Endothelial cell of umbilical vein (primary cell): ENCODE measurements around the gene AACS. TPM values are rescaled to one million over a fixed set of nuclear protein-coding genes. Genes with fewer than 3 reads are reported as not detected.

Experiments used
- BruUV-seq: library from RNA; stranded (reverse); fragments of 400-500 nt; replicated peaks from 2 replicates; lab custom pipeline; 2021; lab: Mats Ljungman, UMichigan
- CTCF ChIA-PET: fragments of 300-600, 350-600 bp; sonication (Branson Sonifier 250); formaldehyde crosslinking; loops from one replicate; lab custom pipeline; 2021; ENCODE audit warnings: antibody characterized with exemption, inconsistent platforms; lab: Charles Lee
- POLR2A ChIA-PET: fragments of 300-600, 350-600 bp; sonication (Branson Sonifier 250); formaldehyde crosslinking; loops from one replicate; lab custom pipeline; 2021; ENCODE audit warnings: antibody characterized with exemption, inconsistent platforms; lab: Charles Lee
- DNase-seq: peaks from one replicate; pipeline ENCODE4 v3.0.0-alpha.2; 2011; ENCODE audit warnings: low read depth, low spot score
- FAIRE-seq: peaks from 2 replicates; lab custom pipeline; 2011; peaks lifted over from hg19 to GRCh38; lab: Jason Lieb, UNC
- H2AFZ ChIP-seq: 2 replicates; pipeline ENCODE4 v1.6.0; 2012; ENCODE audit warnings: low read depth, low read length, control low read depth, inconsistent platforms
- H3K27ac ChIP-seq: 2 replicates; pipeline ENCODE4 v1.5.1; 2011; ENCODE audit warnings: low read depth, mild to moderate bottlenecking, control low read depth, low read length, moderate library complexity; ENCODE audit not compliant: insufficient read depth
- H3K27me3 ChIP-seq, 2 experiments: 2 replicates each; pipeline versions ENCODE4 v1.6.0 to v1.6.1; 2011; ENCODE audit warnings: low read length in 2 of 2, mixed read lengths in 1 of 2; ENCODE audit not compliant: control insufficient read depth in 2 of 2, insufficient read depth in 2 of 2
- H3K36me3 ChIP-seq, 2 experiments: 2 replicates in 1 of 2; 3 replicates in 1 of 2; pipeline ENCODE4 v1.5.1; 2011; ENCODE audit warnings: low read length in 2 of 2, mild to moderate bottlenecking in 1 of 2, moderate library complexity in 1 of 2; ENCODE audit not compliant: control insufficient read depth in 2 of 2, insufficient read depth in 2 of 2; ENCODE audit errors: extremely low read depth in 1 of 2
- H3K4me1 ChIP-seq: 3 replicates; pipeline ENCODE4 v1.5.1; 2011; ENCODE audit warnings: mild to moderate bottlenecking, low read length; ENCODE audit not compliant: control insufficient read depth, insufficient read depth; ENCODE audit errors: extremely low read depth
- H3K4me2 ChIP-seq: 2 replicates; pipeline ENCODE4 v1.6.1; 2011; ENCODE audit warnings: low read length, control low read depth, mixed read lengths; ENCODE audit not compliant: insufficient read depth
- H3K4me3 ChIP-seq, 3 experiments: fragments of 200-600 bp in 1 of 3; sonication (generic), shearing (Covaris generic) in 1 of 3; replicated peaks in 1 of 3; 2 replicates each; pipeline ENCODE4 v1.5.1; 2011 to 2016; ENCODE audit warnings: control low read depth in 3 of 3, low read length in 3 of 3, mild to moderate bottlenecking in 2 of 3, inconsistent platforms in 1 of 3, low read depth in 1 of 3, moderate library complexity in 1 of 3; ENCODE audit not compliant: insufficient read depth in 1 of 3
- H3K79me2 ChIP-seq: 2 replicates; pipeline ENCODE4 v1.6.0; 2012; ENCODE audit warnings: low read length, inconsistent platforms; ENCODE audit not compliant: control insufficient read depth, insufficient read depth
- H3K9ac ChIP-seq: replicated peaks from 2 replicates; pipeline ENCODE3; 2011; ENCODE audit warnings: low read length, control low read depth; ENCODE audit not compliant: insufficient read depth; ENCODE audit errors: extremely low read depth
- H3K9me1 ChIP-seq: replicated peaks from 3 replicates; pipeline ENCODE4 v1.6.0; 2011; ENCODE audit warnings: mild to moderate bottlenecking, low read length; ENCODE audit not compliant: control insufficient read depth, insufficient read depth; ENCODE audit errors: extremely low read depth
- H3K9me3 ChIP-seq: replicated peaks from 2 replicates; pipeline ENCODE4 v1.5.1; 2012; ENCODE audit warnings: low read length, inconsistent platforms; ENCODE audit not compliant: control insufficient read depth, insufficient read depth
- H4K20me1 ChIP-seq: replicated peaks from 2 replicates; pipeline ENCODE3; 2011; ENCODE audit warnings: mild to moderate bottlenecking, low read length; ENCODE audit not compliant: control insufficient read depth, insufficient read depth; ENCODE audit errors: extremely low read depth
- EZH2 ChIP-seq: IDR thresholded peaks from 2 replicates; pipeline ENCODE4 v1.6.1; 2012; ENCODE audit warnings: borderline replicate concordance, low read depth, mild to moderate bottlenecking, moderate library complexity, low read length, inconsistent platforms; ENCODE audit not compliant: severe bottlenecking
- FOS ChIP-seq: IDR thresholded peaks from 2 replicates; pipeline ENCODE4 v1.6.1; 2011; ENCODE audit warnings: mild to moderate bottlenecking, low read length, moderate library complexity, borderline replicate concordance; ENCODE audit not compliant: insufficient read depth
- JUN ChIP-seq: IDR thresholded peaks from 2 replicates; pipeline ENCODE4 v1.6.1; 2011; ENCODE audit warnings: borderline replicate concordance, low read depth; ENCODE audit not compliant: insufficient read length, insufficient read depth
- MAX ChIP-seq: IDR thresholded peaks from 2 replicates; pipeline ENCODE4 v1.6.1; 2011; ENCODE audit not compliant: insufficient read depth, insufficient read length
- MYC ChIP-seq: IDR thresholded peaks from one replicate; pipeline ENCODE4 v1.6.1; 2011; ENCODE audit warnings: mild to moderate bottlenecking, low read depth, low read length
- POLR2A ChIP-seq: IDR thresholded peaks from 2 replicates; pipeline ENCODE4 v1.6.1; 2012; ENCODE audit warnings: low read depth, mild to moderate bottlenecking, control low read depth, low read length
- POLR2AphosphoS5 ChIP-seq: IDR thresholded peaks from 2 replicates; pipeline ENCODE4 v1.6.1; 2012; ENCODE audit warnings: low read depth, mild to moderate bottlenecking, control low read depth, low read length, moderate library complexity; ENCODE audit not compliant: insufficient read depth
- dilution Hi-C: fragments of 300-500 bp; cut with MboI; formaldehyde crosslinking; loops from one replicate; pipeline ENCODE4 v1.15.0; 2019; ENCODE audit warnings: low sequenced_read_pairs; ENCODE audit not compliant: extremely low pct_ligation_motif_present
- intact Hi-C: fragments of 100-400 bp; cut with micrococcal nuclease; formaldehyde crosslinking; loops from one replicate; pipeline ENCODE4 v1.10.0; 2022
- polyA plus RNA-seq, 4 experiments: library from polyadenylated mRNA; depleted of rRNA in 3 of 4; stranded (reverse) in 3 of 4; unstranded in 1 of 4; fragments of >200 nt; gene quantifications; 2 replicates each; pipeline versions ENCODE4 v1.2.1 to v1.2.3, GENCODE V29; 2011 to 2012; ENCODE audit warnings: missing spikeins in 1 of 4
- total RNA-seq: library from RNA; stranded (reverse); gene quantifications from 2 replicates; pipeline ENCODE4 v1.2.3, GENCODE V29; 2021
- TF ChIP-seq, protein P1 (sequence below), 2 donors: IDR thresholded peaks; 1 replicate in 1 of 2; 2 replicates in 1 of 2; pipeline ENCODE4 v1.5.1; 2011; ENCODE audit warnings: low read length in 2 of 2, mild to moderate bottlenecking in 2 of 2, moderate library complexity in 2 of 2, control low read depth in 1 of 2, inconsistent platforms in 1 of 2, low read depth in 1 of 2; ENCODE audit not compliant: insufficient read depth in 1 of 2; ENCODE audit errors: extremely low read depth in 1 of 2

The AACS gene
- total and polyA plus RNA-seq, 2 donors (not counting 3 experiments of a cell fraction or from before 2014, with no cell fraction given), result 34.7 to 40.3 TPM

- no peaks in the 10 kb centered on the region for H3K36me3 ChIP-seq
- intact Hi-C loops, result no loop called here
- no peaks in the 10 kb centered on the region for H3K79me2 ChIP-seq
- H2AFZ ChIP-seq, result no peak overlapping the region
- H3K9me3 ChIP-seq, result no peaks in the 10 kb centered on the region
- dilution Hi-C loops, result no loop called here
- ChIA-PET CTCF (interaction anchor here (1.3 kb wide), 2 partner anchors 9 to 28 kb away, joined by 3 read pairs; partner anchors contain the start of gene BRI3BP), POLR2A (no interaction called here)
- H3K4me3 ChIP-seq, result no peak overlapping the region
- no peak overlapping the region for H3K4me2 ChIP-seq
- FAIRE-seq, result no peak
- no peak overlapping the region for H3K9ac ChIP-seq
- H3K4me1 ChIP-seq, result no peaks in the 10 kb centered on the region
- no peak overlapping the region for H3K27ac ChIP-seq
- no peaks in the 10 kb centered on the region for H3K9me1 ChIP-seq
- no TSS peak for BruUV-seq
- H3K27me3 ChIP-seq, result no peaks in the 10 kb centered on the region
- DNase-seq, result no peak
- H4K20me1 ChIP-seq, result no peaks in the 10 kb centered on the region
- TF ChIP-seq MYC (no peak), FOS (no peak), EZH2 (no peak), JUN (no peak)
- TF ChIP-seq, protein P1, sequence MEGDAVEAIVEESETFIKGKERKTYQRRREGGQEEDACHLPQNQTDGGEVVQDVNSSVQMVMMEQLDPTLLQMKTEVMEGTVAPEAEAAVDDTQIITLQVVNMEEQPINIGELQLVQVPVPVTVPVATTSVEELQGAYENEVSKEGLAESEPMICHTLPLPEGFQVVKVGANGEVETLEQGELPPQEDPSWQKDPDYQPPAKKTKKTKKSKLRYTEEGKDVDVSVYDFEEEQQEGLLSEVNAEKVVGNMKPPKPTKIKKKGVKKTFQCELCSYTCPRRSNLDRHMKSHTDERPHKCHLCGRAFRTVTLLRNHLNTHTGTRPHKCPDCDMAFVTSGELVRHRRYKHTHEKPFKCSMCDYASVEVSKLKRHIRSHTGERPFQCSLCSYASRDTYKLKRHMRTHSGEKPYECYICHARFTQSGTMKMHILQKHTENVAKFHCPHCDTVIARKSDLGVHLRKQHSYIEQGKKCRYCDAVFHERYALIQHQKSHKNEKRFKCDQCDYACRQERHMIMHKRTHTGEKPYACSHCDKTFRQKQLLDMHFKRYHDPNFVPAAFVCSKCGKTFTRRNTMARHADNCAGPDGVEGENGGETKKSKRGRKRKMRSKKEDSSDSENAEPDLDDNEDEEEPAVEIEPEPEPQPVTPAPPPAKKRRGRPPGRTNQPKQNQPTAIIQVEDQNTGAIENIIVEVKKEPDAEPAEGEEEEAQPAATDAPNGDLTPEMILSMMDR (IDR thresholded peaks at IDR 0.05; ENCODE audit: extremely low read depth in 1 of 2, insufficient read depth in 1 of 2, low read depth in 1 of 2, low read length in 2 of 2), result no peak
Measured at GRCh38 chr12:125021096-125021495, 44.1 kb upstream of the AACS start.

DNA sequence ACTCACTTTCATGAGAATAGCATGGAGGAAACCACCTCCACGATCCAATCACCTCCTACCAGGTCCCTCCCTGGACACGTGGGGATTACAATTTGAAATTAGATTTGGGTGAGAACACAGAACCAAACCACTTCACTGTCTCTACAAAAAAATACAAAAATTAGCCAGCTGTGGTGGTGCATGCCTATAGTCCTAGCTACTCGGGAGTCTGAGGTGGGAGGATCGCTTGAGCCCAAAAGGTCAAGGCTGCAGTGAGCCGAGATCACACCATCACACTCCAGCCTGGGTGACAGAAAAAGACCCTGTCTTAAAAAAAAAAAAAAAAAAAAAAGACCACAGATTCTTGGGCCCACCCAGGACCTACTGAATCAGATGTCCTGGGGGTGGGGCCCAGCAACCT lies 43.5 kb upstream of the AACS start:
- no peaks in the 10 kb centered on the region for H3K9me1 ChIP-seq
- TF ChIP-seq EZH2, result no peak
- TF ChIP-seq POLR2AphosphoS5, result no peak
- TF ChIP-seq MYC, result no peak
- TF ChIP-seq POLR2A, result no peak
- no peak for TF ChIP-seq MAX
- dilution Hi-C loops (no loop called here), intact Hi-C loops (no loop called here)
- ChIA-PET POLR2A (no interaction called here), CTCF (interaction anchor here (1.3 kb wide), 1 partner anchor 29 kb away, joined by 3 read pairs; the partner anchor contains the start of gene BRI3BP)
- no peaks in the 10 kb centered on the region for H3K79me2 ChIP-seq
- H3K4me3 ChIP-seq, result no peak overlapping the region
- no peaks in the 10 kb centered on the region for H3K4me1 ChIP-seq
- H3K9me3 ChIP-seq, result no peaks in the 10 kb centered on the region
- H3K4me2 ChIP-seq, result no peak overlapping the region
- H2AFZ ChIP-seq, result no peak overlapping the region
- BruUV-seq, result no TSS peak
- H3K36me3 ChIP-seq, result no peaks in the 10 kb centered on the region
- no peaks in the 10 kb centered on the region for H4K20me1 ChIP-seq
- FAIRE-seq (no peak), DNase-seq (no peak)
- no peak overlapping the region for H3K27ac ChIP-seq
- no peak overlapping the region for H3K9ac ChIP-seq
- H3K27me3 ChIP-seq, result no peaks in the 10 kb centered on the region
